ENCODE measurements around the gene TSPAN18. TPM values are rescaled to one million over a fixed set of nuclear protein-coding genes. Genes with fewer than 3 reads are reported as not detected.
A peak's percentile ranks its signal among the peaks of the same experiment; 100 is the strongest.

Gene TSPAN18
- total RNA-seq, 4 donors from 2014 or later, result 2.6 to 28.9 (median 4.9) TPM

DNA sequence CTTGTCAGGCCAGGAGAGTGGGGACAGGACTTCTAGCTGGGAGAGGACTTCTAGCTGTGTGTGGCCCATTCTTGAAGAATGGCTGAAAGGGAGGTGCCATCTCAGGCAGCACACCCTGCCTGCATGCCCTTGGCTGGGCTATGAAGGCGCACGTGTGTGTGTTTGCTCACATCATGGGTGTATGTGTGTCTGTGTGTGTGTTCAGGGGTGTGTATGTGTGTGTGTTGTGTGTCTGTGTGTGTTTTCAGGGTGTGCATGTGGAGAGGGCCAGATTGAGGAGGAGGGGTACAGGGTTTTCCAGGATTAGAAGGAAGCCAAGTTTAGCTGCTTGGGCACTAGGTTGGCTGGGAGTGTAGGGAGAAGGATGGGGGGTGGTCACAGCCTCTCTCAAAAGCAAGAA is 207.3 kb downstream of the TSPAN18 start:
- Histone ChIP-seq H3K9me3 (no peaks in the 10 kb centered on the region), H3K4me1 (no peaks in the 10 kb centered on the region), H3K27ac (no peak overlapping the region), H3K36me3 (no peaks in the 10 kb centered on the region), H3K27me3 (no peaks in the 10 kb centered on the region), H3K4me3 (no peak overlapping the region)
- TF ChIP-seq, protein P1, sequence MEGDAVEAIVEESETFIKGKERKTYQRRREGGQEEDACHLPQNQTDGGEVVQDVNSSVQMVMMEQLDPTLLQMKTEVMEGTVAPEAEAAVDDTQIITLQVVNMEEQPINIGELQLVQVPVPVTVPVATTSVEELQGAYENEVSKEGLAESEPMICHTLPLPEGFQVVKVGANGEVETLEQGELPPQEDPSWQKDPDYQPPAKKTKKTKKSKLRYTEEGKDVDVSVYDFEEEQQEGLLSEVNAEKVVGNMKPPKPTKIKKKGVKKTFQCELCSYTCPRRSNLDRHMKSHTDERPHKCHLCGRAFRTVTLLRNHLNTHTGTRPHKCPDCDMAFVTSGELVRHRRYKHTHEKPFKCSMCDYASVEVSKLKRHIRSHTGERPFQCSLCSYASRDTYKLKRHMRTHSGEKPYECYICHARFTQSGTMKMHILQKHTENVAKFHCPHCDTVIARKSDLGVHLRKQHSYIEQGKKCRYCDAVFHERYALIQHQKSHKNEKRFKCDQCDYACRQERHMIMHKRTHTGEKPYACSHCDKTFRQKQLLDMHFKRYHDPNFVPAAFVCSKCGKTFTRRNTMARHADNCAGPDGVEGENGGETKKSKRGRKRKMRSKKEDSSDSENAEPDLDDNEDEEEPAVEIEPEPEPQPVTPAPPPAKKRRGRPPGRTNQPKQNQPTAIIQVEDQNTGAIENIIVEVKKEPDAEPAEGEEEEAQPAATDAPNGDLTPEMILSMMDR (IDR thresholded peaks at IDR 0.05), result no peak
- no peak for TF ChIP-seq EP300 (IDR thresholded peaks at IDR 0.05; ENCODE audit: low read depth)
- WGBS, 2 donors (ENCODE audit: low coverage in 1 of 2), result 73% methylated on average over 2 of the region's 2 CpGs; no CpG with 5 or more reads in 1 of the 2 donors
- DNase-seq, result no peak
- in situ Hi-C loops (cut with MboI; ENCODE audit: low pct_ligation_motif_present in 1 of 4, low pct_unique_long_range_greater_than_20kb in 1 of 4, low sequenced_read_pairs in 3 of 4) (loop anchor here in 3 of 4 donors (10.0 to 25.0 kb wide), 2 partner anchors 391 to 403 kb away; no protein-coding TSS in a partner anchor), intact Hi-C loops (cut with DNase I; ENCODE audit: low total_unique reads) (no loop called here)

DNA sequence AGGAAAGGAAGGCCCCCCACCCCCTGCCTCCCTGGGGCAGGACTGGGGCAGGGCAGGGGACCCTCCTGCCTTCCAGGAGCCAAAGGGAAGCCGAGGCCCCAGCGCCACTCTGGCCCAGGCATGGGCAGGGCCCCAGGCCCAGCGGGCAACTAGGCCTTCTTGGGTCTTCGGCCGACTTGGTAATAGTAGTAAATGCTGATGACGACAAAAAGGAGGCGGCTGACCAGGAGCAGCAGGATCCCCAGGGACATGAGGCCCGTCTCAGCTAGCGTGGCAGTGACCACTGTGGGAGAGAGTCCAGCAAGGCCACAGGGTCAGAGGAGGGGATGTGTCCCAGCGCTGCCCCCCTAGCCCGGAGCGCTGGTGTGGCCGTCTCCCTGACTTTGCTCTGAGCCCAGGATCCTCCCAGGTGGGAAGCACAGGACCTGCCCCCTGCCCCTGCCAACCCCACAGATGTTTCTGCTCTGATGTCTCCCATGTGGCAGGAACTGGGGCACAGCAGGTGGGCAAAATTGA is 208.0 kb downstream of the TSPAN18 start:
- WGBS, 2 donors (ENCODE audit: low coverage in 1 of 2), result 93% methylated on average over 13 of the region's 13 CpGs; no CpG with 5 or more reads in 1 of the 2 donors
- H3K4me3 ChIP-seq, result no peak overlapping the region
- no peaks in the 10 kb centered on the region for H3K4me1 ChIP-seq
- TF ChIP-seq EP300 (IDR thresholded peaks at IDR 0.05; ENCODE audit: low read depth), result no peak
- no peak for TF ChIP-seq POLR2A (IDR thresholded peaks at IDR 0.05)
- no peak for TF ChIP-seq POLR2AphosphoS5 (IDR thresholded peaks at IDR 0.05)
- TF ChIP-seq, protein P1 (IDR thresholded peaks at IDR 0.05), result no peak
- intact Hi-C loops (cut with DNase I; ENCODE audit: low total_unique reads), result no loop called here
- H3K27ac ChIP-seq, result no peak overlapping the region
- in situ Hi-C loops (cut with MboI; ENCODE audit: low pct_ligation_motif_present in 1 of 4, low pct_unique_long_range_greater_than_20kb in 1 of 4, low sequenced_read_pairs in 3 of 4), result loop anchor here (5.0 to 25.0 kb wide), 4 partner anchors 168 to 403 kb away; no protein-coding TSS in a partner anchor
- H3K27me3 ChIP-seq, result no peaks in the 10 kb centered on the region
- DNase-seq, result no peak
- H3K9me3 ChIP-seq, result no peaks in the 10 kb centered on the region
- H3K36me3 ChIP-seq, result no peaks in the 10 kb centered on the region

DNA sequence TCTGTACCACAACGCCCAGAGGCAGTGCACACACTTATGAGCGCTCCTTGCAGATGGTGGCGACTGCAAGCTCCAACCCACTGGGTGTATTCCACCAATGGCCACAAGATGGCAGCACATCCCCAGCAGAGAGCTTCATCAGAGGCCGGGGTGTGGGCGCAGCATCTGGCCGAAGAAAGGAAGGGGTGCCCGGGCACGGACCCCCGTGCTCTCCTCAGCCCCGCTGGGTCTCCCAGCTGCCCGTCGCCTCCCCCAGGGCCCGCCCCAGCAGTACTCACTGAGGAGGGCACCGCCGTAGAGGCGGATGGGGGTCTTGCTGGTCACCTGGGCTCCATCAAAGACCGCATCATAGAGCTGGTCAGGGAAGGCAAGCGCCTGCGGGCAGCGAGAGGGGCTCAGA is 209.8 kb downstream of the TSPAN18 start:
- WGBS, 2 donors (ENCODE audit: low coverage in 1 of 2), result 10% methylated on average over 3 of the region's 20 CpGs; no CpG with 5 or more reads in 1 of the 2 donors
- H3K36me3 ChIP-seq, result no peaks in the 10 kb centered on the region
- intact Hi-C loops (cut with DNase I; ENCODE audit: low total_unique reads), result loop anchor here (2.0 kb wide), 1 partner anchor 166 kb away; no protein-coding TSS in a partner anchor
- H3K27me3 ChIP-seq, result no peaks in the 10 kb centered on the region
- H3K27ac ChIP-seq, result no peak overlapping the region
- in situ Hi-C loops (cut with MboI; ENCODE audit: low pct_ligation_motif_present in 1 of 4, low pct_unique_long_range_greater_than_20kb in 1 of 4, low sequenced_read_pairs in 3 of 4), result loop anchor here (5.0 to 25.0 kb wide), 4 partner anchors 166 to 401 kb away; no protein-coding TSS in a partner anchor
- no peaks in the 10 kb centered on the region for H3K9me3 ChIP-seq
- peak; percentile 88 for DNase-seq
- peaks cover 0 to 5% (median 0%) of the 10 kb centered on the region in 4 donors for H3K4me1 ChIP-seq
- no peak for TF ChIP-seq POLR2A (IDR thresholded peaks at IDR 0.05)
- TF ChIP-seq EP300 (IDR thresholded peaks at IDR 0.05; ENCODE audit: low read depth), result no peak
- TF ChIP-seq, protein P1 (IDR thresholded peaks at IDR 0.05), result peak; percentile 96 to 98 (median 97)
- TF ChIP-seq POLR2AphosphoS5 (IDR thresholded peaks at IDR 0.05), result no peak
- H3K4me3 ChIP-seq, result no peak overlapping the region

DNA sequence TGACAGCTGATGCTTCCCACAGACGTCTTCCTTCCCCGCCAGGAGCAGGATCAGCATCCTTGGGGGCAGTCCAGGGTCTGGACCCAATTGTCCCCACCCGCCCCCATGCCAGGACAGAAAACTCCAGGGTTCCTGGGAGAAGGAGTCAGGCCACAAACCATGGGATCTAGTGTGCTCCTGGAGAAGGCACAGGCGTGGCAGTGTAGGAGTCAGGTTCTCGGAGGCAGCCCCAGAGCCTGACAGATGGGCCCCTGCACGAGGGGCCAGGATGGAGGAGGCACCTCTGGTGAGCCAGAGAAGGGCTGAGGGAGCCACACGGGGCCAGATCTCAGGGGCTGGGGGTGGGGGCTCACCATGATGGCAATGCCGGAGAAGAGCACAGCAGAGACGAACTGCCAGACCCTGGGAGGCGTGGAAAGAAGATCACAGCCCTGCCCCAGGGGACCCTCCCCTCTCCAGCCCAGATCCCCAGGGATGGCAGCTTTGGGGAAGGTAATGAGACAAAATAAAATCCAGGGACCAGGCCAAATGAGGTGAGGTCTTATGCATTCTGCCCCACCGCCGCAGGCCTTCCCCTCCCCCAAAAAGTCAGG is 210.3 kb downstream of the TSPAN18 start:
- in situ Hi-C loops (cut with MboI; ENCODE audit: low pct_ligation_motif_present in 1 of 4, low pct_unique_long_range_greater_than_20kb in 1 of 4, low sequenced_read_pairs in 3 of 4) (loop anchor here (5.0 to 25.0 kb wide), 4 partner anchors 165 to 400 kb away; no protein-coding TSS in a partner anchor), intact Hi-C loops (cut with DNase I; ENCODE audit: low total_unique reads) (loop anchor here (2.0 kb wide), 1 partner anchor 166 kb away; no protein-coding TSS in a partner anchor)
- TF ChIP-seq, protein P1 (IDR thresholded peaks at IDR 0.05), result no peak
- TF ChIP-seq POLR2AphosphoS5 (IDR thresholded peaks at IDR 0.05) (no peak), EP300 (IDR thresholded peaks at IDR 0.05; ENCODE audit: low read depth) (no peak), POLR2A (IDR thresholded peaks at IDR 0.05) (no peak)
- DNase-seq, result no peak
- H3K27me3 ChIP-seq, result no peaks in the 10 kb centered on the region
- 72 to 87% methylated on average over 6 to 12 of the region's 12 CpGs for WGBS, 2 donors (ENCODE audit: low coverage in 1 of 2)
- H3K27ac ChIP-seq, result no peak overlapping the region
- H3K4me1 ChIP-seq, result peaks cover 0 to 5% (median 0%) of the 10 kb centered on the region in 4 donors
- no peak overlapping the region for H3K4me3 ChIP-seq
- no peaks in the 10 kb centered on the region for H3K9me3 ChIP-seq
- no peaks in the 10 kb centered on the region for H3K36me3 ChIP-seq

All from transverse colon (tissue), 4 donors.